Keratinocyte (primary cell): ENCODE data around the gene OGG1. TPM values are rescaled to one million over a fixed set of nuclear protein-coding genes. Genes with fewer than 3 reads are reported as not detected.

Source experiments
- DNase-seq: peaks from one replicate; pipeline ENCODE4 v3.0.0-alpha.2; 2011; ENCODE audit warnings: low read depth, missing footprints, low spot score
- FAIRE-seq: peaks from 2 replicates; lab custom pipeline; 2011; peaks lifted over from hg19 to GRCh38; lab: Jason Lieb, UNC
- H2AFZ ChIP-seq: 2 replicates; pipeline ENCODE4 v1.6.0; 2012; ENCODE audit warnings: low read length, control low read depth, inconsistent platforms; ENCODE audit not compliant: control insufficient read depth
- H3K27ac ChIP-seq: 2 replicates; pipeline ENCODE4 v1.5.1; 2011; ENCODE audit warnings: low read length; ENCODE audit not compliant: control insufficient read depth, insufficient read depth
- H3K27me3 ChIP-seq: 3 replicates; pipeline ENCODE4 v1.6.0; 2011; ENCODE audit warnings: low read length; ENCODE audit not compliant: control insufficient read depth, insufficient read depth; ENCODE audit errors: extremely low read depth
- H3K36me3 ChIP-seq, 2 experiments: 2 replicates in 1 of 2; 3 replicates in 1 of 2; pipeline ENCODE4 v1.5.1; 2011; ENCODE audit warnings: low read length in 2 of 2, mild to moderate bottlenecking in 1 of 2; ENCODE audit not compliant: control insufficient read depth in 2 of 2, insufficient read depth in 2 of 2; ENCODE audit errors: extremely low read depth in 1 of 2
- H3K4me1 ChIP-seq: 3 replicates; pipeline ENCODE4 v1.5.1; 2011; ENCODE audit warnings: low read length; ENCODE audit not compliant: control insufficient read depth, insufficient read depth; ENCODE audit errors: extremely low read depth
- H3K4me2 ChIP-seq: 3 replicates; pipeline ENCODE4 v1.6.0; 2011; ENCODE audit warnings: low read depth, low read length; ENCODE audit not compliant: control insufficient read depth, insufficient read depth; ENCODE audit errors: extremely low read depth
- H3K4me3 ChIP-seq, 3 experiments: fragments of 200-600 bp in 1 of 3; sonication (generic) in 1 of 3; 2 replicates in 2 of 3; 3 replicates in 1 of 3; pipeline ENCODE4 v1.5.1; 2011 to 2016; ENCODE audit warnings: low read length in 3 of 3, mild to moderate bottlenecking in 3 of 3, control low read depth in 2 of 3, inconsistent platforms in 1 of 3, low read depth in 1 of 3, mixed read lengths in 1 of 3, mixed run types in 1 of 3, moderate library complexity in 1 of 3; ENCODE audit not compliant: control insufficient read depth in 2 of 3, insufficient read depth in 2 of 3; ENCODE audit errors: extremely low read depth in 1 of 3
- H3K79me2 ChIP-seq: 2 replicates; pipeline ENCODE4 v1.6.0; 2012; ENCODE audit warnings: low read length; ENCODE audit not compliant: control insufficient read depth, insufficient read depth
- H3K9ac ChIP-seq: 3 replicates; pipeline ENCODE4 v1.6.0; 2011; ENCODE audit warnings: low read length; ENCODE audit not compliant: control insufficient read depth, insufficient read depth; ENCODE audit errors: extremely low read depth
- H3K9me1 ChIP-seq: 3 replicates; pipeline ENCODE4 v1.6.0; 2011; ENCODE audit warnings: low read length; ENCODE audit not compliant: control insufficient read depth, insufficient read depth; ENCODE audit errors: extremely low read depth
- H3K9me3 ChIP-seq: 2 replicates; pipeline ENCODE4 v1.5.1; 2012; ENCODE audit warnings: low read depth, low read length; ENCODE audit not compliant: control insufficient read depth
- H4K20me1 ChIP-seq: 3 replicates; pipeline ENCODE4 v1.6.0; 2011; ENCODE audit warnings: low read length; ENCODE audit not compliant: control insufficient read depth, insufficient read depth; ENCODE audit errors: extremely low read depth
- EZH2 ChIP-seq: IDR thresholded peaks from one replicate; pipeline ENCODE4 v1.6.1; 2012; ENCODE audit warnings: inconsistent platforms, mild to moderate bottlenecking, low read length, moderate library complexity
- dilution Hi-C: fragments of 300-500 bp; cut with MboI; formaldehyde crosslinking; loops from one replicate; pipeline ENCODE4 v1.7.0; 2020; ENCODE audit warnings: low sequenced_read_pairs; ENCODE audit not compliant: extremely low pct_ligation_motif_present
- polyA plus RNA-seq, 5 experiments: library from polyadenylated mRNA; depleted of rRNA in 3 of 5; stranded (reverse) in 3 of 5; stranded (forward) in 1 of 5; unstranded in 1 of 5; fragments of >200 nt; gene quantifications; 1 replicate in 1 of 5; 2 replicates in 3 of 5; 3 replicates in 1 of 5; pipeline versions ENCODE4 v1.2.1 to v1.2.3, GENCODE V29; 2011 to 2012; ENCODE audit warnings: missing spikeins in 2 of 5, low read depth in 1 of 5, low replicate concordance in 1 of 5
- TF ChIP-seq, protein P1 (sequence below), 3 experiments: IDR thresholded peaks in 1 of 3; conservative IDR thresholded peaks in 1 of 3; optimal IDR thresholded peaks in 1 of 3; 2 replicates in 2 of 3; 3 replicates in 1 of 3; pipeline versions ENCODE3 to v1.5.1; 2011; ENCODE audit warnings: low read length in 3 of 3, mild to moderate bottlenecking in 3 of 3, moderate library complexity in 2 of 3, control low read depth in 1 of 3, inconsistent platforms in 1 of 3; ENCODE audit not compliant: insufficient read depth in 2 of 3; ENCODE audit errors: extremely low read depth in 1 of 3

Gene OGG1
- polyA plus RNA-seq, 1 donor (not counting 4 experiments of a cell fraction or from before 2014, with no cell fraction given): 17.5 TPM

DNA sequence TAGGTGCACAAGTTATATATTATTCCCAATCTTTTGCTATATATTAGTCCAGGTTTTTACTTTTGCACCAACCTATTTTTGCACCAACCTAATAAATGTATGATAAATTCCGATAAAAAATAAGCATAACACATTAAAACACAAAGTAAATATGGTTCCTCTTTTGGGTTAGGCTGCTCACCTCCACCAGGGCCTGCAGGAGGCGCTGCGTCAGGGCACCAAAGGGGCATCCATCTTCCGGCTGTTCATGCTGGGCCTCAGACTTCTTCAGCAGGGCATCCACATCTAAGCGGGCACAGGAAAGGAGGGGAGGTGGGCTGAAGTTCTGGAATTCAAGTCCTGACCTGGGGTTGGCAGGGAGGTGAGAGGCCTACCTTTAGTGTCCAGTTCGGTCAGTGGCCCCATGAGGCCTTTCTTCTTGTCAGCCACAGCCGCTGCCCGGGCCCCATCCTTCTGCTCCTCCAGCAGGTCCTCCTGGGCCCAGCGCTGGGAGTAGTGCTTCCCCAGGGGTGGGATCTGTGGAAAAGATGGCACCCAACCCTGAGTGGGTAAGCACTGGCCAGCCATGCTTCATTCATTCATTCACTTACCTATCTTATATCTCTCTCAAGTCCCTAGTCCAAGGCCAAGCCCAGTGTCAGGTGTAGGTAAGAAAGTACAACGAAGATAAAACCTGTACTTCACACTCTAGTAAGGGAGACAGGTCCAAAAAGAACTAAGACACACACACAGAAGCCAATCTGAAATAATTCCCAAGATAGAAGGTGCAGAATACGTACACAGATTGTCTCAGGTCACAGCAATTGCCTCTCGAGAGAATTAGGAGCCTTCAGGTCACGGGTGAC, 37.3 kb downstream of the OGG1 start:
- DNase-seq (no peak), FAIRE-seq (no peak)
- Histone ChIP-seq H3K9me3 (no peaks in the 10 kb centered on the region), H3K36me3 (peaks cover 29 to 36% of the 10 kb centered on the region in 2 experiments), H4K20me1 (no peaks in the 10 kb centered on the region), H3K9ac (no peak overlapping the region), H3K27me3 (no peaks in the 10 kb centered on the region), H3K4me2 (no peak overlapping the region), H3K4me3 (no peak overlapping the region), H3K4me1 (peaks cover 8% of the 10 kb centered on the region), H2AFZ (no peak overlapping the region), H3K27ac (no peak overlapping the region), H3K79me2 (peaks cover 9% of the 10 kb centered on the region), H3K9me1 (no peaks in the 10 kb centered on the region)
- TF ChIP-seq, protein P1, sequence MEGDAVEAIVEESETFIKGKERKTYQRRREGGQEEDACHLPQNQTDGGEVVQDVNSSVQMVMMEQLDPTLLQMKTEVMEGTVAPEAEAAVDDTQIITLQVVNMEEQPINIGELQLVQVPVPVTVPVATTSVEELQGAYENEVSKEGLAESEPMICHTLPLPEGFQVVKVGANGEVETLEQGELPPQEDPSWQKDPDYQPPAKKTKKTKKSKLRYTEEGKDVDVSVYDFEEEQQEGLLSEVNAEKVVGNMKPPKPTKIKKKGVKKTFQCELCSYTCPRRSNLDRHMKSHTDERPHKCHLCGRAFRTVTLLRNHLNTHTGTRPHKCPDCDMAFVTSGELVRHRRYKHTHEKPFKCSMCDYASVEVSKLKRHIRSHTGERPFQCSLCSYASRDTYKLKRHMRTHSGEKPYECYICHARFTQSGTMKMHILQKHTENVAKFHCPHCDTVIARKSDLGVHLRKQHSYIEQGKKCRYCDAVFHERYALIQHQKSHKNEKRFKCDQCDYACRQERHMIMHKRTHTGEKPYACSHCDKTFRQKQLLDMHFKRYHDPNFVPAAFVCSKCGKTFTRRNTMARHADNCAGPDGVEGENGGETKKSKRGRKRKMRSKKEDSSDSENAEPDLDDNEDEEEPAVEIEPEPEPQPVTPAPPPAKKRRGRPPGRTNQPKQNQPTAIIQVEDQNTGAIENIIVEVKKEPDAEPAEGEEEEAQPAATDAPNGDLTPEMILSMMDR (optimal IDR thresholded peaks at IDR 0.05 in 1 of 3, IDR thresholded peaks at IDR 0.05 in 1 of 3, conservative IDR thresholded peaks at IDR 0.05 in 1 of 3; ENCODE audit: extremely low read depth in 1 of 3, insufficient read depth in 2 of 3, low read length in 3 of 3): peak; percentile 49 to 54 (median 50)
- no peak for TF ChIP-seq EZH2
- dilution Hi-C loops: no loop called here

DNA sequence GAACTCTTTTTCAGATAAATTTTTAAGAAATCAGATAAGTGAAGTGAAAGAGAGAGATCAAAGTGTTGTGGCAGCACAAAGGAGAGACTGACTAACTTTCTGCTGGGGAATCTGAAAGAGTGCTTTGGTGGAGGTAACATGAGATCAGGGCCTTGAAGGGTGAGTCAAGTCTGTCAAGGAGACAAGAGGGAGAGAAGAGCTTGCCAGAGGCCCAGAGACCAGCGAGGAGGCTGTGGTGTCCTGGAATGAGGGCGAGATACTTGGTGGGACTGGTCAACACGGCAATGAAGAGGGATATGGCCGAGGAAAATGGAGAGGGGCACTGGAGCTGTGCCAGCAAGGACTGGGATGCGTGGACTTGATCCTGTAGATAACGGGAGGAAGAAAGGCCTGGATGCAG, 38.0 kb downstream of the OGG1 start:
- no peak for FAIRE-seq
- TF ChIP-seq, protein P1 (optimal IDR thresholded peaks at IDR 0.05 in 1 of 3, IDR thresholded peaks at IDR 0.05 in 1 of 3, conservative IDR thresholded peaks at IDR 0.05 in 1 of 3; ENCODE audit: extremely low read depth in 1 of 3, insufficient read depth in 2 of 3, low read length in 3 of 3): no peak
- no peak for TF ChIP-seq EZH2

More for the DNA sequence above, 38.0 kb downstream of the OGG1 start:
- H3K4me3 ChIP-seq: no peak overlapping the region
- H3K27ac ChIP-seq: no peak overlapping the region
- H3K4me2 ChIP-seq: no peak overlapping the region
- H3K9ac ChIP-seq: no peak overlapping the region
- no peaks in the 10 kb centered on the region for H3K27me3 ChIP-seq
- dilution Hi-C loops: no loop called here
- H3K9me3 ChIP-seq: no peaks in the 10 kb centered on the region
- DNase-seq: no peak
- H4K20me1 ChIP-seq: no peaks in the 10 kb centered on the region
- no peaks in the 10 kb centered on the region for H3K9me1 ChIP-seq
- H3K79me2 ChIP-seq: peaks cover 9% of the 10 kb centered on the region
- no peak overlapping the region for H2AFZ ChIP-seq
- peaks cover 8% of the 10 kb centered on the region for H3K4me1 ChIP-seq
- peaks cover 26 to 36% of the 10 kb centered on the region in 2 experiments for H3K36me3 ChIP-seq
